ENCODE measurements around the gene MFSD12.

- TF ChIP-seq CTCF (tag by site-specific recombination; IDR thresholded peaks at IDR 0.05) (no peak), ATF2 (tag by site-specific recombination; IDR thresholded peaks at IDR 0.05; ENCODE audit: low read depth) (no peak)
These were observed 21.4 kb downstream of the MFSD12 start for GRCh38 chr19:3535981-3536380.

Data from HEK293 (cell line).